Stimulated activated CD4-positive, alpha-beta T cell treated with anti-CD3 and anti-CD28 coated beads, TNF-alpha, amount 100 ng/mL, for 24 hours (primary cell): ENCODE results near the gene NOL9.
"Not testable (repeated sequence)": the region's sequence is repeated elsewhere in the genome, so short reads cannot be mapped to it uniquely, and the experiment has no call there.

Experiments used
- DNase-seq, 3 experiments: peaks; one replicate each; pipeline ENCODE4 v3.0.0-alpha.2; 2020; ENCODE audit warnings: low read depth in 3 of 3

Gene NOL9

GRCh38 chr1:6554031-6554906 is at the start of gene NOL9:
Gene NOL9, minus strand, starts transcription at chr1:6554513. Its CDS starts 11 bp downstream, at chr1:6554502.
- DNase-seq, result peak; percentile 86 to 94 (median 94)

GRCh38 chr1:6603238-6603914 is 49.1 kb upstream of the NOL9 start:
- DNase-seq, result peak in 1 of 3 experiments; percentile 51

- DNase-seq, result peak; percentile 70 to 90 (median 71)
These were observed 48.4 kb upstream of the NOL9 start, which contains the start of gene KLHL21 for GRCh38 chr1:6602669-6603237. Gene KLHL21, minus strand, starts transcription at chr1:6602869. Its CDS starts 52 bp downstream, at chr1:6602817.

GRCh38 chr1:6601923-6602668 is 47.8 kb upstream of the NOL9 start:
- DNase-seq, result peak in 1 of 3 experiments; percentile 31

GRCh38 chr1:6601049-6601922 is 47.0 kb upstream of the NOL9 start:
- DNase-seq, result peak; percentile 72 to 86 (median 82)

- no peak for DNase-seq
These were observed 46.2 kb upstream of the NOL9 start for GRCh38 chr1:6600410-6601048.

GRCh38 chr1:6599991-6600390 is 45.7 kb upstream of the NOL9 start:
- not testable (repeated sequence) for DNase-seq

- peak in 2 of 3 experiments; percentile 42 to 56 for DNase-seq
These were observed 45.0 kb upstream of the NOL9 start for GRCh38 chr1:6599141-6599975.

- no peak for DNase-seq
These were observed 43.4 kb upstream of the NOL9 start for GRCh38 chr1:6597777-6598131.

GRCh38 chr1:6596886-6597776 is 42.8 kb upstream of the NOL9 start:
- DNase-seq, result no peak

GRCh38 chr1:6596351-6596750 is 42.0 kb upstream of the NOL9 start:
- no peak for DNase-seq

- DNase-seq, result no peak
These were observed 40.8 kb upstream of the NOL9 start for GRCh38 chr1:6594977-6595740.

GRCh38 chr1:6593810-6594209 is 39.5 kb upstream of the NOL9 start:
- DNase-seq, result no peak

GRCh38 chr1:6592865-6593593 is 38.7 kb upstream of the NOL9 start:
- DNase-seq, result no peak

GRCh38 chr1:6592441-6592840 is 38.1 kb upstream of the NOL9 start:
- no peak for DNase-seq

GRCh38 chr1:6591644-6592043 is 37.3 kb upstream of the NOL9 start:
- DNase-seq, result no peak

- no peak for DNase-seq
These were observed 36.9 kb upstream of the NOL9 start for GRCh38 chr1:6591222-6591621.
